Skeletal muscle cell (primary cell): Measurements from ENCODE around the gene SPG21.

Experiments
- DNase-seq: peaks from one replicate; pipeline ENCODE4 v3.0.0-alpha.2; 2010; ENCODE audit warnings: low read depth
- H3K4me3 ChIP-seq: 2 replicates; pipeline ENCODE4 v1.5.1; 2011; ENCODE audit warnings: low read depth, mild to moderate bottlenecking, control low read depth, low read length, moderate library complexity

SPG21 gene

GRCh38 chr15:64949383-64950186 is 40.1 kb downstream of the SPG21 start:
- no peak overlapping the region for H3K4me3 ChIP-seq
- DNase-seq, result no peak

DNA sequence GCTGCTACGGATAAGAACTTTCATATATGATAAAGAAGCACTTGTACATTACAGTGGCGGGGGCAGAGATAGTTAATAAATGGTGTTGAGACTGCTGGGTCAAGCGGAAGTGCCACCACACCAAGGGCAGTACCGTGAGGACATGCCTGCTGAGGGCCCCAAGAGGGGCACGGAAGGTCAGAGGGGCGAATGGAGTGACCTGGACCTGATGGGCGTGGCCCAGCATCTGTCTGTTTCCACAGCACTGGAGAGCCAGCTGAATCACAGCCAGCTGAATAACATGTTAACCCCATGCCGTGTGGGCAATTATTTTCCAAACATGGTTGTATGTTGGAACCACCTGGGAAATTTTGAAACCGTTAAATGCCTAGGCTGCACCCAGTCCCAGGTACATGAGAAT is 40.8 kb downstream of the SPG21 start:
- no peak for DNase-seq
- no peak overlapping the region for H3K4me3 ChIP-seq

- DNase-seq, result no peak
Observed at GRCh38 chr15:64947211-64947610, 42.5 kb downstream of the SPG21 start.

GRCh38 chr15:64944961-64945360 is 44.8 kb downstream of the SPG21 start:
- no peak for DNase-seq
- H3K4me3 ChIP-seq, result no peak overlapping the region

More at GRCh38 chr15:64947211-64947610, 42.5 kb downstream of the SPG21 start:
- H3K4me3 ChIP-seq, result no peak overlapping the region

- no peak for DNase-seq
- no peak overlapping the region for H3K4me3 ChIP-seq
Observed at GRCh38 chr15:64943512-64944225, 46.0 kb downstream of the SPG21 start.

- DNase-seq, result no peak
- no peak overlapping the region for H3K4me3 ChIP-seq
Observed at GRCh38 chr15:64942356-64942755, 47.4 kb downstream of the SPG21 start.

- no peak overlapping the region for H3K4me3 ChIP-seq
- DNase-seq, result no peak
Observed at GRCh38 chr15:64938192-64938591, 51.5 kb downstream of the SPG21 start.

DNA sequence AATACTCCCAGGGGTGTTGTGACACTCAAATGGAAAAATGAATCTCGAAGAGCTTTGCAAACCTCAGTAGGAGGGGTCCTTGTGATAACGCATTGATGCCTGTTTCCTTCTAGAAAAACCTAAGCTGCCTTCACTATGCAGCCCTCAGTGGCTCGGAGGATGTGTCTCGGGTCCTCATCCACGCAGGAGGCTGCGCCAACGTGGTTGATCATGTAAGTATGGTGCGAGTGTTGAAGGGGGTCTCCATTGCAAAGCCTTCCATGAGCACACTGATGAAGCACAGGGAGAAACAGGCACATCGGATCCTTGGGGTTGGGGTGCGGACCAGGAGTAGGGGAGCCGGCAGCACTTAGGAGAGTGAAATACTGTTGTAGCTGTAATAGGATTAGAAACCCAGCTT is 55.7 kb downstream of the SPG21 start:
- DNase-seq, result no peak
- H3K4me3 ChIP-seq, result no peak overlapping the region

DNA sequence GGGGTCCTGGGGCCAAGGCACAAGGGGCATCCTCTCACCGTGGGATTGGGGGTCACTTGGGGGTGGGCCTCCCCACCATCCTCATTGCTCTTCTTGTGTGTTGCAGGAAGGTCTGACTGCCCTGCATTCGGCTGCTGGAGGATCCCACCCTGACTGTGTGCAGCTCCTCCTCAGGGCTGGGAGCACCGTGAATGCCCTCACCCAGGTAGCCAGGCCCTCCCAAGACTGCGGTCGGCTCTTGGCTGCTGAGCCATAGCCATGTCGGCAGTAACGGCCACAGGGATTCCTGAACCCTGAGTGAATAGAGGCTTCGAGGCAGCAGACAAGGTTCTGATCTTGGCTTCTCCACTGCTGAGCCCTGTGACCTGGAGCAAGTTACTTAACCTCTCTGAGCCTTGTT is 58.3 kb downstream of the SPG21 start:
- DNase-seq, result no peak
- no peak overlapping the region for H3K4me3 ChIP-seq

DNA sequence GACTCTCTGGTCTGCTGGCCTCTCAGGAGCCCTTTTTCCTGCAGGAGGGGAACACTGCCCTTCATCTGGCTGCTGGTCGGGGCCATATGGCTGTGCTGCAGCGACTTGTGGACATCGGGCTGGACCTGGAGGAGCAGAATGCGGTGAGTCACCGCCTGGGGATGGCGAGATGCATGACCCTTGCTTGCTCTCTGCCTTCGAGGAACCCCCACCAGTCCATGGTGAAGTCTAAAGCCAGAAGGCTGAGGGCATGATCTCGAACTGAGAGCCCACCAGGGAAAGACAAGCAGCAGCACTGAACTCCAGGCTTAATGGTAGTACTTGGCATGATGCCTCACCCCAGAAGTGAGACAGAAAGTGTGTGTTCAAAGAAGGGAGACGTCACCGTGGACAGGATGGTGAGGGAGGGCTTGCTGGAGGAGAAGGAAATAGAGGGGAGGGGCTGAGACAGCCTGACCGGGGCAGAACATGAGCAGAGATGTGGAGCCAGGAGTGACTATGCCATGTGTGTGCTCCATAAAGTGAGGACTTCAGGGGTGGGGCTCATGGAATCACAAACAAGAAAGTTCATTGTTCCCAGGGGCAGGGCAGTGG is 58.8 kb downstream of the SPG21 start:
- DNase-seq, result no peak

GRCh38 chr15:64930019-64930652 is 59.6 kb downstream of the SPG21 start:
- no peak for DNase-seq
- H3K4me3 ChIP-seq, result no peak overlapping the region

More for the DNA sequence above, 58.8 kb downstream of the SPG21 start:
- H3K4me3 ChIP-seq, result no peak overlapping the region

- DNase-seq, result no peak
- no peak overlapping the region for H3K4me3 ChIP-seq
Observed at GRCh38 chr15:64928626-64929220, 61.0 kb downstream of the SPG21 start.

GRCh38 chr15:64926661-64927060 is 63.1 kb downstream of the SPG21 start:
- H3K4me3 ChIP-seq, result no peak overlapping the region
- DNase-seq, result no peak

GRCh38 chr15:64925335-64926330 is 64.1 kb downstream of the SPG21 start:
- no peak overlapping the region for H3K4me3 ChIP-seq
- no peak for DNase-seq

DNA sequence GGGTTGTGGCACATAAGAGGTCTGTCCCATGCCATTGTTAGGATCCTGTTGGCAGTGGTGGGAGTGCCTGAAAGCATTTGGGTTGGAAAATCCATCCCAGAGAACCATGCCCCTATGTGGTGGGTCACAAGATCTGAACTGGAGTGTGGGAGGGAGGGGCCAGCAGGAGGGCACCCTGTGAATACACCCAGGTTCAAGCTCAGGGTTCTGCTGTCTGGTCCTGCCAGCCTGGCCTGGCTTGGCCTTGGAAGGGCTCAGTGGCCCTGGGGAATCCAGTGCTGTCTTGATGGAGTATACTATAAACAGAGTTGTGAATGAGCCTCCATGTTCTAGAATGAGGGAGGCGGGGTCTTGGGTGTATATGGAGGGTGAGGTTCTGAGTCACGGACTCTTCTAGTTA is 66.2 kb downstream of the SPG21 start:
- no peak overlapping the region for H3K4me3 ChIP-seq
- no peak for DNase-seq

DNA sequence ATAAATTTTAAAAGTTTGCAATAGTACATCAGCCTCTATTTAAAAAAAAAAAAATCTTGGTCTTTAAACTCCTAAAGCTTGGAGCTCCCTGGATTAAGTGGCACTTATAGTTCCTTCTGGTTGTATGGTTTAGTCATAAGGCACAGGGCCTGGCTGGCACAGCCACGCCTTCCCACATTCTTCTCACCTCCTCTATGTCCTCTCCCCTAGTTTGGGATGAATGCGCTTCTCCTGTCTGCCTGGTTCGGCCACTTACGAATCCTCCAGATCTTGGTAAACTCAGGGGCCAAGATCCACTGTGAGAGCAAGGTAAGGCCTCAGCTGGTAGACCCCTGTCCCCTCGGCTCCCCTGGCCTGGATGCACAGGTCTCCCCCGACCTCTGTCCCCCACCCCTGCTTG is 68.0 kb downstream of the SPG21 start:
- no peak for DNase-seq
- no peak overlapping the region for H3K4me3 ChIP-seq

DNA sequence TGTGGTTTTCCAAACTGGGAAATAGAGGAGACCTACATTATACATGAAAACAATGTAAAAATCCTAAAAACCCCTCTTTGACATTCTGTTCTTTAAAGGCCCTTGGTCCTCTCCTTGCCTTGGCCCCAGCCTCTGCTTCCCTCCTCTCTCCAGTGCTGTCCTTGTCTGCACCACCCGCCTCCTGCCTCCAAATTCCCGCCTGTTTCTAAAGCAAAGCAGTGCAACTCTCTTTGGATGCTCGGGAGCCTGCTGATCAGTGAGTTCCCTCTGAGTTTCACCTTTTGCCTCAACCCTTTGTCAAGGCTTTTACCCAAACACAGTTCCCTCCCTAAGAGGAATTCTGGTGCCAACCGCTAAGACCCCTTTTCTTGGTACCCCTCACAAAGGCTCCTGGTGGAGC is 70.0 kb downstream of the SPG21 start:
- no peak for DNase-seq
- H3K4me3 ChIP-seq, result no peak overlapping the region

GRCh38 chr15:64917211-64917610 is 72.5 kb downstream of the SPG21 start:
- no peak for DNase-seq
- H3K4me3 ChIP-seq, result no peak overlapping the region

DNA sequence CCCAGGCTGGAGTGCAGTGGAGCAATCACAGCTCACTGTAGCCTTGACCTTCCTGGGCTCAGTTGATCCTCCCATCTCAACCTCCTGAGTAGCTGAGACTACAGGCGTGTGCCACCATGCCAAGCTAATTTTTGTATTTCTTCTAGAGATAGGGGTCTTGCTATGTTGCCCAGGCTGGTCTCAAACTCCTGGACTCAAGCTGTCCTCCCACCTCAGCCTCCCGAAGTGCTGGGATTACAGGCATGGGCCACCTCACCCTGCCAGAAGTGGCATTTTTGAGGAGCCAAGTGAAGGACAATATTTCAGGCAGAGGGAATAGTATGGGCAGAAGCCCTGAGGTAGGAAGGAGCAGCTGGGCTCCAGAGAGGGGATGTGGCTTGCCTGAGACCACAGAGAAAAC is 73.3 kb downstream of the SPG21 start:
- H3K4me3 ChIP-seq, result no peak overlapping the region
- no peak for DNase-seq
